ENCODE data around the gene SMYD3.
"Not testable (repeated sequence)": the region's sequence is repeated elsewhere in the genome, so short reads cannot be mapped to it uniquely, and the experiment has no call there.

Gene SMYD3

DNA sequence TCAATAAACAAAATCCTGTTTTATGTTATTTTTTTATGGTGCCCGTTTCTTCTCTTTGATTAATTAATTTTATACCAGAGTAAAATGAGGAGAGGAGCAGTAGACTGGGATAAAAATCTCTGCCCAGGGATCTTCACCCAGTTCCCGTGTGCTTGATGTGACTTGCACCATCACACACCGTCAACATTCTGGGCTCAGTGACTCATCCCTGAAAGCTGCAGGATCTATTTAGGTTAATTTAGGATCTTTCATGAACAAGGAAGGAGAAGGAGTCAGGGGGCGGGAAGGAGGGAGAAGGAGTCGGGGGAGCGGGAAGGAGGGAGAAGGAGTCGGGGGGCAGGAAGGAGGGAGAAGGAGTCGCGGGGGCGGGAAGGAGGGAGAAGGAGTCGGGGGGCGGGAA, 182.4 kb downstream of the SMYD3 start:
- no peak for TF ChIP-seq CTCF (IDR thresholded peaks at IDR 0.05; ENCODE audit: insufficient read depth, low read length, poor library complexity, severe bottlenecking)
- Histone ChIP-seq H3K4me3 (replicated peaks; ENCODE audit: low read depth, low read length) (no peak overlapping the region), H3K27me3 (replicated peaks; ENCODE audit: control insufficient read depth, insufficient read depth, low read length) (no peaks in the 10 kb centered on the region), H3K36me3 (ENCODE audit: control insufficient read depth, insufficient read depth, low read length) (no peaks in the 10 kb centered on the region)
- no peak for DNase-seq (ENCODE audit: extremely low read depth, insufficient read length)

GRCh38 chr1:246324033-246324432, 183.0 kb downstream of the SMYD3 start:
- not testable (repeated sequence) for H3K36me3 ChIP-seq (ENCODE audit: control insufficient read depth, insufficient read depth, low read length); DNase-seq (ENCODE audit: extremely low read depth, insufficient read length); H3K27me3 ChIP-seq (replicated peaks; ENCODE audit: control insufficient read depth, insufficient read depth, low read length); H3K4me3 ChIP-seq (replicated peaks; ENCODE audit: low read depth, low read length)

DNA sequence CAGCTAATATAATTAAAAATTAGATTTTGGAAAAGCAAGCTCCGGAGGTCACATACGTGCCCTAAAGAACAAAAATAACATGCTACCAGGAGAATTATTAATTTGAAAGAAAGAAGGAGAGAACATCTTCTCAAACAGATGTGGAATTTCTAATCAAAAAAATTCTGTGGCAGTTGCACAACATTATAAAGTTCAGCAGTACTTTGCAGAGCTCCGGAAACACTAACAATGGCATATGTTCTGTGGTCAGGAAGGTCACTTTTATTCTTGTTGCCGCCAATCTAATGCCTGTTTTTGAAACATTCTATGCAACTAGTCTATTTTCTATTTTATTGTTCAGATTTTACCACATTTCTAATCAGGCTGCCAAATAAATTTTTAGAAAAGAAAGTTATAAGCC, 186.8 kb downstream of the SMYD3 start:
- no peaks in the 10 kb centered on the region for H3K27me3 ChIP-seq (replicated peaks; ENCODE audit: control insufficient read depth, insufficient read depth, low read length)
- no peaks in the 10 kb centered on the region for H3K36me3 ChIP-seq (ENCODE audit: control insufficient read depth, insufficient read depth, low read length)
- H3K4me3 ChIP-seq (replicated peaks; ENCODE audit: low read depth, low read length), result no peak overlapping the region
- no peak for TF ChIP-seq CTCF (IDR thresholded peaks at IDR 0.05; ENCODE audit: insufficient read depth, low read length, poor library complexity, severe bottlenecking)
- DNase-seq (ENCODE audit: extremely low read depth, insufficient read length), result no peak

DNA sequence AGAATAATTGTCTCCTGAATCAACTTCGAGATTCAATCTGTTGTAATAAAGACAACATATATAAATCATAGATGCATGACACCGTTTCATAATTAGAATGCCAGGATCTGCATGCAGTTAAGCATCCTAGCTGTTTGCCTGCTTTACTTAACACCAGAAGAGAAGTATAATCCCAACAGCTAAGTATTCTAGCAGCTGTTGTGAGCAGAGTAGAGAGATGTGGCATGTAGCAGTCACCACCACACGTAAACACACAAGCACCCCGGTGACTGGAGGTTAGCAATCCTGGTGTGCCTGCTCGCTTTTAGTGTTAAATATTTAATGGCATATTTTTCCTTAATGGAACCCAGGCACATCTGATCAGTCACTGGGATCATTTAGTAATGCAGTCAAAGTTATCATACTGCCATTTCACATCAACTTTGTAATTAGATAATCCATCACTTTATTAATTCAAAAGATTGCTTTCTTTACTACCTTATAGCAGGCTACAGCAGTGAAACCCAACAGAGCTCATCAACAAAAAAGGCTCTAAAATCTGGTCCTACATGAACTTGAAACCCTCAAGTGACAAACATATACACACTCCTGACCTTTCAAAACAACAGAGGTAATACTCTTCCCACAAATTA, 187.9 kb downstream of the SMYD3 start:
- TF ChIP-seq CTCF (IDR thresholded peaks at IDR 0.05; ENCODE audit: insufficient read depth, low read length, poor library complexity, severe bottlenecking), result no peak
- no peak for DNase-seq (ENCODE audit: extremely low read depth, insufficient read length)

DNA sequence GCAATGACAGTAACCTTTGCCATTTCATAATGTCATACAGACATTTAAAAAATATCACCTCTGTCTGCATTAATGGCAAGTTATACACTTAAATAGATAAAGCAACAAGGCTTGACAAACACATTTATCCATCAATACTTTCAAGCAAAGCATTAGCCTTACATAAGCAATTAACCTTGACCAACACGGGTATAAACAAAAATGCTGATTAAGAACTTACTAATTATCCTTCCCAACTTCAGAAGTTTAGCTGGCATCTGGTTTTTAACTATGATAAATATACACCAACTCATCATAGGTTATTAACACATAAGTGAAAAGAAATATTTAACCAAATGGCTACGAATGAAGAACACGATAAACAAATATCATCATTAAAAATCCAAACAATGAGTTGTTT, 188.5 kb downstream of the SMYD3 start:
- no peak for DNase-seq (ENCODE audit: extremely low read depth, insufficient read length)
- no peaks in the 10 kb centered on the region for H3K27me3 ChIP-seq (replicated peaks; ENCODE audit: control insufficient read depth, insufficient read depth, low read length)
- H3K4me3 ChIP-seq (replicated peaks; ENCODE audit: low read depth, low read length), result no peak overlapping the region
- no peaks in the 10 kb centered on the region for H3K36me3 ChIP-seq (ENCODE audit: control insufficient read depth, insufficient read depth, low read length)
- TF ChIP-seq CTCF (IDR thresholded peaks at IDR 0.05; ENCODE audit: insufficient read depth, low read length, poor library complexity, severe bottlenecking), result no peak

More for the DNA sequence above, 187.9 kb downstream of the SMYD3 start:
- H3K36me3 ChIP-seq (ENCODE audit: control insufficient read depth, insufficient read depth, low read length), result no peaks in the 10 kb centered on the region
- no peak overlapping the region for H3K4me3 ChIP-seq (replicated peaks; ENCODE audit: low read depth, low read length)
- no peaks in the 10 kb centered on the region for H3K27me3 ChIP-seq (replicated peaks; ENCODE audit: control insufficient read depth, insufficient read depth, low read length)

DNA sequence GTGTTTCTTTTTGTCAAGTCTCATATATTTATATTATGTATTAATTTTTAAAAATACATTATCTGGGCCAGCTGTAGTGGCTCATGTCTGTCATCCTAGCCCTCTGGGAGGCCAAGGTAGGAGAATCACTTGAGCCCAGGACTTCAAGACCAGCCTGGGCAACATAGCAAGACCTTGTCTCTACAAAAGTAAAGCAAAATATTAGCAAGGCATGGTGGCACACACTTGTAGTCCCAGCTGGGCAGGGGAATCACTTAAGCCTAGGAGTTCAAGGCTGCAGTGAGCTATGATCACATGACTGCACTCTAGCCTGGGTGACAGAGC, 189.1 kb downstream of the SMYD3 start:
- TF ChIP-seq CTCF (IDR thresholded peaks at IDR 0.05; ENCODE audit: insufficient read depth, low read length, poor library complexity, severe bottlenecking), result no peak
- H3K36me3 ChIP-seq (ENCODE audit: control insufficient read depth, insufficient read depth, low read length), result no peaks in the 10 kb centered on the region
- no peaks in the 10 kb centered on the region for H3K27me3 ChIP-seq (replicated peaks; ENCODE audit: control insufficient read depth, insufficient read depth, low read length)
- no peak for DNase-seq (ENCODE audit: extremely low read depth, insufficient read length)
- no peak overlapping the region for H3K4me3 ChIP-seq (replicated peaks; ENCODE audit: low read depth, low read length)

All from GM06990 (cell line).